Gastrocnemius medialis (tissue), 4 donors: ENCODE results near the gene PA2G4. TPM values are rescaled to one million over a fixed set of nuclear protein-coding genes. Genes with fewer than 3 reads are reported as not detected.

Source experiments
- ATAC-seq, 2 donors: fragments of 150-250 bp; one replicate each; pipeline ENCODE4 v1.9.1; 2016
- DNase-seq, 2 donors: peaks; one replicate each; pipeline ENCODE4 v3.0.0-alpha.2; 2019
- H3K27ac ChIP-seq, 4 donors: fragments of 200-600 bp; sonication (generic); 1 replicate in 1 of 4; 2 replicates in 3 of 4; pipeline ENCODE4 v1.5.1; 2016 to 2018; ENCODE audit warnings: mild to moderate bottlenecking in 2 of 4, moderate library complexity in 1 of 4
- H3K27me3 ChIP-seq, 3 donors: fragments of 200-600 bp; sonication (generic) in 2 of 3; 1 replicate in 1 of 3; 2 replicates in 2 of 3; pipeline versions ENCODE4 v1.5.1 to v1.6.0; 2016 to 2019; ENCODE audit warnings: mild to moderate bottlenecking in 1 of 3, moderate library complexity in 1 of 3
- H3K36me3 ChIP-seq, 2 donors: fragments of 200-600 bp; sonication (generic) in 1 of 2; one replicate each; pipeline ENCODE4 v1.5.1; 2017 to 2018
- H3K4me1 ChIP-seq, 2 donors: fragments of 200-600 bp; sonication (generic) in 1 of 2; one replicate each; pipeline ENCODE4 v1.5.1; 2016 to 2017; ENCODE audit warnings: mild to moderate bottlenecking in 2 of 2
- H3K4me3 ChIP-seq, 4 donors: fragments of 200-600 bp; sonication (generic) in 3 of 4; 1 replicate in 1 of 4; 2 replicates in 3 of 4; pipeline ENCODE4 v1.5.1; 2016 to 2019; ENCODE audit warnings: mild to moderate bottlenecking in 2 of 4
- H3K9me3 ChIP-seq, 3 donors: fragments of 200-600 bp; sonication (generic) in 2 of 3; 1 replicate in 1 of 3; 2 replicates in 2 of 3; pipeline ENCODE4 v1.5.1; 2016 to 2019
- CTCF ChIP-seq, 5 experiments: fragments of 450-650 bp in 3 of 5; fragments of 200-600 bp in 2 of 5; sonication (generic) in 2 of 5; IDR thresholded peaks in 4 of 5; conservative IDR thresholded peaks in 1 of 5; 1 replicate in 4 of 5; 2 replicates in 1 of 5; pipeline ENCODE4 v1.5.1; 2016 to 2019; ENCODE audit warnings: antibody characterized with exemption in 5 of 5, mild to moderate bottlenecking in 3 of 5, moderate library complexity in 3 of 5
- POLR2A ChIP-seq, 2 donors: fragments of 450-650 bp; IDR thresholded peaks; one replicate each; pipeline ENCODE4 v1.6.1; 2017; ENCODE audit warnings: antibody characterized with exemption in 2 of 2, mild to moderate bottlenecking in 2 of 2, moderate library complexity in 2 of 2
- in situ Hi-C, 4 donors: fragments of 200-750 bp; cut with MboI; loops; one replicate each; pipeline versions ENCODE4 v1.15.0 to v1.8.0; 2017; ENCODE audit warnings: low sequenced_read_pairs in 4 of 4
- intact Hi-C: fragments of 100-400 bp; cut with DNase I; formaldehyde crosslinking; loops from one replicate; pipeline ENCODE4 v1.15.1; 2023; ENCODE audit warnings: low total_unique reads
- total RNA-seq, 4 donors: library from RNA; depleted of rRNA; stranded (reverse); fragments of >200 nt; gene quantifications; one replicate each; pipeline versions ENCODE4 v1.1.0 to v1.2.3, GENCODE V29; 2016

PA2G4 gene
- total RNA-seq, 4 donors from 2014 or later: 109 to 204 (median 127) TPM

- no peak for DNase-seq
- in situ Hi-C loops: loop anchor here in 2 of 4 donors (10.0 kb wide), 1 partner anchor 58 kb away; the partner anchor contains the start of gene RPS26 (in 2 of the 2)
- no peak for ATAC-seq
- Histone ChIP-seq H3K9me3 (no peaks in the 10 kb centered on the region), H3K4me3 (peak overlapping the region in 1 of 4 donors; percentile 77), H3K4me1 (peaks cover 20 to 26% of the 10 kb centered on the region in 2 donors), H3K27me3 (no peaks in the 10 kb centered on the region), H3K27ac (peak overlapping the region in 1 of 4 donors; percentile 93), H3K36me3 (peaks cover 0 to 11% of the 10 kb centered on the region in 2 donors)
- intact Hi-C loops: loop anchor here (5.0 to 10.0 kb wide), 2 partner anchors 105 to 288 kb away; partner anchors contain the start of genes ORMDL2, SARNP and SUOX
- no peak for TF ChIP-seq CTCF (IDR thresholded peaks at IDR 0.05 in 4 of 5, conservative IDR thresholded peaks at IDR 0.05 in 1 of 5)
- no peak for TF ChIP-seq POLR2A (IDR thresholded peaks at IDR 0.05)
Observed at GRCh38 chr12:56102683-56103065, 1.7 kb upstream of the PA2G4 start.

- peaks cover 2 to 17% of the 10 kb centered on the region in 2 donors for H3K36me3 ChIP-seq
- peak overlapping the region; percentile 85 to 93 (median 92) for H3K27ac ChIP-seq
- peak overlapping the region; percentile 77 to 98 (median 84) for H3K4me3 ChIP-seq
- H3K4me1 ChIP-seq: peaks cover 20 to 26% of the 10 kb centered on the region in 2 donors
- H3K27me3 ChIP-seq: no peaks in the 10 kb centered on the region
- no peaks in the 10 kb centered on the region for H3K9me3 ChIP-seq
- in situ Hi-C loops: loop anchor here in 2 of 4 donors (10.0 kb wide), 1 partner anchor 58 kb away; the partner anchor contains the start of gene RPS26 (in 2 of the 2)
- TF ChIP-seq CTCF (IDR thresholded peaks at IDR 0.05 in 4 of 5, conservative IDR thresholded peaks at IDR 0.05 in 1 of 5): no peak
- no peak for TF ChIP-seq POLR2A (IDR thresholded peaks at IDR 0.05)
- intact Hi-C loops: loop anchor here (5.0 to 10.0 kb wide), 2 partner anchors 106 to 288 kb away; partner anchors contain the start of genes ORMDL2, SARNP and SUOX
- ATAC-seq (no peak), DNase-seq (no peak)
Observed at GRCh38 chr12:56103066-56103711, 1.2 kb upstream of the PA2G4 start.

- TF ChIP-seq CTCF (IDR thresholded peaks at IDR 0.05 in 4 of 5, conservative IDR thresholded peaks at IDR 0.05 in 1 of 5) (no peak), POLR2A (IDR thresholded peaks at IDR 0.05) (no peak)
- intact Hi-C loops: loop anchor here (1.0 to 10.0 kb wide), 5 partner anchors 13 to 289 kb away; partner anchors contain the start of genes ORMDL2, RPL41, SARNP and SUOX
- peak; percentile 12 to 20 for ATAC-seq
Observed at GRCh38 chr12:56103823-56104108, 593 bp upstream of the PA2G4 start.

GRCh38 chr12:56104815-56105608, 653 bp downstream of the PA2G4 start:
- Histone ChIP-seq H3K36me3 (peaks cover 2 to 35% of the 10 kb centered on the region in 2 donors), H3K27me3 (no peaks in the 10 kb centered on the region), H3K4me3 (peak overlapping the region; percentile 77 to 98 (median 84)), H3K27ac (peak overlapping the region; percentile 85 to 93 (median 92)), H3K4me1 (peaks cover 20 to 26% of the 10 kb centered on the region in 2 donors), H3K9me3 (no peaks in the 10 kb centered on the region)
- ATAC-seq: peak; percentile 32 to 37
- intact Hi-C loops (loop anchor here (1.0 to 10.0 kb wide), 5 partner anchors 11 to 290 kb away; partner anchors contain the start of genes ORMDL2, RPL41, SARNP and SUOX), in situ Hi-C loops (loop anchor here in 2 of 4 donors (10.0 kb wide), 1 partner anchor 60 kb away; the partner anchor contains the start of gene RPS26 (in 2 of the 2))
- DNase-seq: no peak
- TF ChIP-seq CTCF (IDR thresholded peaks at IDR 0.05 in 4 of 5, conservative IDR thresholded peaks at IDR 0.05 in 1 of 5) (no peak), POLR2A (IDR thresholded peaks at IDR 0.05) (no peak)

More at GRCh38 chr12:56103823-56104108, 593 bp upstream of the PA2G4 start:
- Histone ChIP-seq H3K4me3 (peak overlapping the region; percentile 77 to 98 (median 84)), H3K27me3 (no peaks in the 10 kb centered on the region), H3K4me1 (peaks cover 20 to 26% of the 10 kb centered on the region in 2 donors), H3K27ac (peak overlapping the region; percentile 85 to 93 (median 92)), H3K36me3 (peaks cover 2 to 22% of the 10 kb centered on the region in 2 donors), H3K9me3 (no peaks in the 10 kb centered on the region)
- no peak for DNase-seq
- in situ Hi-C loops: loop anchor here in 2 of 4 donors (10.0 kb wide), 1 partner anchor 59 kb away; the partner anchor contains the start of gene RPS26 (in 2 of the 2)
